Activated CD8-positive, alpha-beta T cell treated with anti-CD3 and anti-CD28 coated beads for 36 hours (primary cell): ENCODE measurements around the gene RABEP2. TPM values are rescaled to one million over a fixed set of nuclear protein-coding genes. Genes with fewer than 3 reads are reported as not detected.
"Not testable (repeated sequence)": the region's sequence is repeated elsewhere in the genome, so short reads cannot be mapped to it uniquely, and the experiment has no call there.

ENCODE experiments used
- ATAC-seq: fragments of 200-7000 bp; cut with Tn5 transposase; one replicate; pipeline ENCODE4 v1.10.0; 2021; ENCODE audit warnings: mild to moderate bottlenecking, moderate library complexity
- CTCF ChIA-PET: fragments of 350-600 bp; sonication (Branson Sonifier 250); formaldehyde crosslinking; loops from one replicate; lab custom pipeline; 2021; ENCODE audit warnings: antibody characterized with exemption; lab: Charles Lee
- POLR2A ChIA-PET: fragments of 350-600 bp; sonication (Branson Sonifier 250); formaldehyde crosslinking; loops from one replicate; lab custom pipeline; 2021; ENCODE audit warnings: antibody characterized with exemption; lab: Charles Lee
- DNase-seq: peaks from one replicate; pipeline ENCODE4 v3.0.0-alpha.2; 2020
- H3K27ac Mint-ChIP-seq: one replicate; pipeline ENCODE4 v1.8.0; 2021; ENCODE audit warnings: mild to moderate bottlenecking, mixed read lengths
- H3K27me3 Mint-ChIP-seq: one replicate; pipeline ENCODE4 v1.8.0; 2021; ENCODE audit warnings: mixed read lengths
- H3K36me3 Mint-ChIP-seq: one replicate; pipeline ENCODE4 v1.8.0; 2021; ENCODE audit warnings: low read depth, mixed read lengths
- H3K4me1 Mint-ChIP-seq: one replicate; pipeline ENCODE4 v1.8.0; 2021; ENCODE audit warnings: low read depth, mixed read lengths
- H3K4me3 Mint-ChIP-seq: one replicate; pipeline ENCODE4 v1.8.0; 2021; ENCODE audit warnings: mild to moderate bottlenecking, moderate library complexity, mixed read lengths
- H3K9me3 Mint-ChIP-seq: one replicate; pipeline ENCODE4 v1.8.0; 2021; ENCODE audit warnings: mixed read lengths
- intact Hi-C: fragments of 100-400 bp; cut with micrococcal nuclease; formaldehyde crosslinking; loops from one replicate; pipeline ENCODE4 v1.10.0; 2022
- total RNA-seq, 2 experiments: library from RNA; stranded (reverse); gene quantifications; one replicate each; pipeline ENCODE4 v1.2.3, GENCODE V29; 2021
- TF ChIP-seq, protein P1 (sequence below): fragments of 200-600 bp; IDR thresholded peaks from one replicate; pipeline ENCODE4 v1.8.0; 2022; ENCODE audit warnings: antibody characterized with exemption, mild to moderate bottlenecking

Gene RABEP2
- total RNA-seq, 2 experiments from 2014 or later: 13.1 to 14.0 TPM

- POLR2A ChIA-PET: interaction anchor here (0.6 to 2.2 kb wide), 11 partner anchors 12 to 128 kb away, joined by 3 to 9 read pairs (median 4); partner anchors contain the start of genes ATXN2L, LAT, SH2B1 and TUFM
- Mint-ChIP-seq H3K9me3 (no peaks in the 10 kb centered on the region), H3K4me1 (peaks cover 25% of the 10 kb centered on the region), H3K36me3 (peaks cover 31% of the 10 kb centered on the region), H3K27me3 (no peaks in the 10 kb centered on the region), H3K27ac (peak within 1 kb of the TSS; percentile 90), H3K4me3 (peak within 1 kb of the TSS; percentile 96)
- ATAC-seq (peak; percentile 96), DNase-seq (peak; percentile 100)
- CTCF ChIA-PET: interaction anchor here (1.0 to 2.6 kb wide), 3 partner anchors 14 to 104 kb away, joined by 3 to 15 read pairs (median 3); partner anchors contain the start of gene SPNS1
- TF ChIP-seq, protein P1, sequence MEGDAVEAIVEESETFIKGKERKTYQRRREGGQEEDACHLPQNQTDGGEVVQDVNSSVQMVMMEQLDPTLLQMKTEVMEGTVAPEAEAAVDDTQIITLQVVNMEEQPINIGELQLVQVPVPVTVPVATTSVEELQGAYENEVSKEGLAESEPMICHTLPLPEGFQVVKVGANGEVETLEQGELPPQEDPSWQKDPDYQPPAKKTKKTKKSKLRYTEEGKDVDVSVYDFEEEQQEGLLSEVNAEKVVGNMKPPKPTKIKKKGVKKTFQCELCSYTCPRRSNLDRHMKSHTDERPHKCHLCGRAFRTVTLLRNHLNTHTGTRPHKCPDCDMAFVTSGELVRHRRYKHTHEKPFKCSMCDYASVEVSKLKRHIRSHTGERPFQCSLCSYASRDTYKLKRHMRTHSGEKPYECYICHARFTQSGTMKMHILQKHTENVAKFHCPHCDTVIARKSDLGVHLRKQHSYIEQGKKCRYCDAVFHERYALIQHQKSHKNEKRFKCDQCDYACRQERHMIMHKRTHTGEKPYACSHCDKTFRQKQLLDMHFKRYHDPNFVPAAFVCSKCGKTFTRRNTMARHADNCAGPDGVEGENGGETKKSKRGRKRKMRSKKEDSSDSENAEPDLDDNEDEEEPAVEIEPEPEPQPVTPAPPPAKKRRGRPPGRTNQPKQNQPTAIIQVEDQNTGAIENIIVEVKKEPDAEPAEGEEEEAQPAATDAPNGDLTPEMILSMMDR: no peak
- intact Hi-C loops: no loop called here
Measured at GRCh38 chr16:28950648-28951409, 25.8 kb upstream of the RABEP2 start, which contains the start of gene NFATC2IP. NFATC2IP (plus strand) TSS chr16:28950937; CDS start chr16:28951012, 75 bp downstream.

DNA sequence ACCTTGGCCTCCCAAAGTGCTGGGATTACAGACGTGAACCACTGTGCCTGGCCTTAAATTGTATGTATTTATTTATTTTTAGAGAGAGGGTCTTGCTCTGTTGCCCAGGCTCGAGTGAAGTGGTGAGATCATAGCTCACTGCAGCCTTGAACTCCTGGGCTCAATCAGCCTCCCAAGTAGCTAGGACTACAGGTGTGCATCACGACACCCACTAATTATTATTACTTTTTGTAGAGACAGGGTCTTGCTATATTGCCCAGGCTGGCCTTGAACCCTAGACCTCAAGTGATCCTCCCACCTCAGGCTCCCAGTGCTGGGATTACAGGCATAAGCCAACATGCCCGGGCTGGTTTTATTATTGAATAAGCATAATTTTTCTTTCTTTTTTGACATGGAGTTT lies 21.6 kb upstream of the RABEP2 start:
- Mint-ChIP-seq H3K27me3 (no peaks in the 10 kb centered on the region), H3K4me3 (no peak overlapping the region), H3K4me1 (peaks cover 11% of the 10 kb centered on the region), H3K27ac (no peak overlapping the region), H3K9me3 (no peaks in the 10 kb centered on the region), H3K36me3 (peaks cover 6% of the 10 kb centered on the region)
- intact Hi-C loops: no loop called here
- ChIA-PET POLR2A (no interaction called here), CTCF (interaction anchor here (0.9 to 5.2 kb wide), 4 partner anchors 19 to 100 kb away, joined by 3 to 87 read pairs (median 18); partner anchors contain the start of genes CD19, RABEP2 and TUFM)
- TF ChIP-seq, protein P1: no peak
- ATAC-seq: no peak
- no peak for DNase-seq

DNA sequence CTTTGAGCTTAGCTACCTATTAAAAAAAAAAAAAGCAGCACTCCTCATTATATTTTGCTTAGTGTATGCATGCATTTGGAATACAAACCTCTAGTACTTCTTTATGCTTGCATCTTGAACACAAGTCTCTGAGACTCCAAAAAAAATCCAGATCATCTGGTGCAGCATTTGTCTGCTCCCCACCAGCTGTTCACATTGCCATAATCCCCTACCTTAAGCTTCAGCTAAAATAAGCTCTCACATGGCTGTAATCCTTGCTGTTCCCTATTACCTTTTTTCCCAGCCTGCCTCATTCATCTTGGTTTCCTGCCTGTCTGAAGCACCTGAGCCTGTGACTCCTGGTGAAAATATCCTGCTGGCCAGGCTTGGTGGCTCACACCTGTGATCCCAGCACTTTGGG lies 18.2 kb upstream of the RABEP2 start:
- ChIA-PET CTCF (interaction anchor here (2.1 to 5.2 kb wide), 5 partner anchors 15 to 96 kb away, joined by 5 to 87 read pairs (median 39); partner anchors contain the start of genes CD19, RABEP2, SH2B1 and TUFM), POLR2A (interaction anchor here (0.7 to 1.3 kb wide), 4 partner anchors 19 to 358 kb away, joined by 3 to 4 read pairs (median 4); partner anchors contain the start of gene ATXN2L)
- no peaks in the 10 kb centered on the region for H3K36me3 Mint-ChIP-seq
- no peaks in the 10 kb centered on the region for H3K27me3 Mint-ChIP-seq
- TF ChIP-seq, protein P1: no peak
- ATAC-seq: no peak
- H3K4me3 Mint-ChIP-seq: no peak overlapping the region
- no peaks in the 10 kb centered on the region for H3K9me3 Mint-ChIP-seq
- H3K27ac Mint-ChIP-seq: no peak overlapping the region
- H3K4me1 Mint-ChIP-seq: peaks cover 8% of the 10 kb centered on the region
- intact Hi-C loops: no loop called here
- no peak for DNase-seq

DNA sequence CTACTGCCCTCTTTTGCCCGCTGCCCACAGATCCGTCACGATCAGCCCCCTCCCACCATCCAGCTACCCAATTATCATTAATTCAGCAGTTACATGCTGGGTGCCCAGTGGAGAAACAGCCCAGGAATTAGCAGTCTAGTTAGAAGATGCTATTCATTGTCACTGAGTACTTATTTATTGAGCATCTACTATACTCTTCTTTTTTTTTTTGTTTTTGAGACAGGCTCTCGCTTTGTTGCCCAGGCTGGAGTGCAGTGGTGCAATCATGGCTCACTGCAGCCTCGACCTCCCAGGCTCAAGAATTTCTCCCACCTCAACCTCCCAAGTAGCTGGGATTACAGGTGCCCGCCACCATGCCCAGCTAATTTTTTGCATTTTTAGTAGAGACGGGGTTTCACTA lies 14.8 kb upstream of the RABEP2 start:
- H3K36me3 Mint-ChIP-seq, H3K4me3 Mint-ChIP-seq, CTCF ChIA-PET, DNase-seq, H3K27me3 Mint-ChIP-seq, H3K9me3 Mint-ChIP-seq, H3K27ac Mint-ChIP-seq, ATAC-seq: not testable (repeated sequence)
- intact Hi-C loops: loop anchor here (5.0 kb wide), 1 partner anchor 68 kb away; no protein-coding TSS in a partner anchor
- POLR2A ChIA-PET: interaction anchor here (2.7 kb wide), 1 partner anchor 15 kb away, joined by 8 read pairs; the partner anchor contains the start of gene RABEP2
- peaks cover 13% of the 10 kb centered on the region for H3K4me1 Mint-ChIP-seq

DNA sequence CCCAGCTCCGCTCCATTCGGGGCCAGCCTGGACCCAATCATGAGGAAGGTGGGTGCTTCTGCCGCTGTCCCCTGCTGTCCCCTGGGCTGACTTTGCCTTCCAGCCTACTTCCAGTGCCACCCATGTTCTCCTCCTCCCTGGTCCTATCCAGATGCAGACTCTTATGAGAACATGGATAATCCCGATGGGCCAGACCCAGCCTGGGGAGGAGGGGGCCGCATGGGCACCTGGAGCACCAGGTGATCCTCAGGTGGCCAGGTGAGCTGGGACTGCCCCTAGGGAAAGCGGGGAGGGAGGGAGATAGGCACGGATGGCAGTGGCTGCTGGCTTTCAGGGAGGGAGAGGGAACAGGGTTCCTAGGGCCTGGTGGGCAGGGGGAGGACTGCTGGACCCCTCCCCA lies 13.7 kb upstream of the RABEP2 start:
- Mint-ChIP-seq H3K27me3 (no peaks in the 10 kb centered on the region), H3K27ac (no peak overlapping the region), H3K36me3 (no peaks in the 10 kb centered on the region), H3K9me3 (no peaks in the 10 kb centered on the region), H3K4me3 (no peak overlapping the region), H3K4me1 (peaks cover 13% of the 10 kb centered on the region)
- DNase-seq (no peak), ATAC-seq (no peak)
- ChIA-PET CTCF (no interaction called here), POLR2A (interaction anchor here (2.7 kb wide), 1 partner anchor 14 kb away, joined by 8 read pairs; the partner anchor contains the start of gene RABEP2)
- TF ChIP-seq, protein P1: no peak
- intact Hi-C loops: loop anchor here (5.0 kb wide), 1 partner anchor 66 kb away; no protein-coding TSS in a partner anchor
